Limb (tissue), 2 donors: ENCODE data around the gene PTGS1.
"Not testable (repeated sequence)": the region's sequence is repeated elsewhere in the genome, so short reads cannot be mapped to it uniquely, and the experiment has no call there.

Experiments
- DNase-seq, 2 donors: peaks; one replicate each; pipeline ENCODE4 v3.0.0-alpha.2; 2016; ENCODE audit errors: extremely low spot score in 2 of 2

The PTGS1 gene

GRCh38 chr9:122397749-122398148, 26.9 kb downstream of the PTGS1 start:
- DNase-seq = no peak

- no peak for DNase-seq
These were observed 27.6 kb downstream of the PTGS1 start for GRCh38 chr9:122398371-122398924.

- no peak for DNase-seq
These were observed 31.1 kb downstream of the PTGS1 start for GRCh38 chr9:122401896-122402295.

- no peak for DNase-seq
These were observed 31.6 kb downstream of the PTGS1 start for GRCh38 chr9:122402403-122402871.

- no peak for DNase-seq
These were observed 32.0 kb downstream of the PTGS1 start for GRCh38 chr9:122402874-122403273.

GRCh38 chr9:122403381-122404000, 32.7 kb downstream of the PTGS1 start:
- no peak for DNase-seq

- DNase-seq = not testable (repeated sequence)
These were observed 34.7 kb downstream of the PTGS1 start for GRCh38 chr9:122405304-122406069.

GRCh38 chr9:122406070-122406890, 35.5 kb downstream of the PTGS1 start:
- no peak for DNase-seq

GRCh38 chr9:122414108-122414507, 43.3 kb downstream of the PTGS1 start:
- DNase-seq = not testable (repeated sequence)

GRCh38 chr9:122418016-122418415, 47.2 kb downstream of the PTGS1 start:
- DNase-seq = no peak

- DNase-seq = no peak
These were observed 49.5 kb downstream of the PTGS1 start for GRCh38 chr9:122420315-122420714.

GRCh38 chr9:122425087-122425486, 54.3 kb downstream of the PTGS1 start:
- DNase-seq = no peak

GRCh38 chr9:122426723-122427122, 55.9 kb downstream of the PTGS1 start:
- no peak for DNase-seq

GRCh38 chr9:122442568-122442967, 71.7 kb downstream of the PTGS1 start:
- DNase-seq = no peak

- DNase-seq = no peak
These were observed 73.4 kb downstream of the PTGS1 start for GRCh38 chr9:122444041-122444733.
